Fibroblast of skin of right quadriceps (primary cell): ENCODE data around the gene LEPR.

ENCODE experiments used
- DNase-seq: peaks from one replicate; pipeline ENCODE4 v3.0.0-alpha.2; 2013

The LEPR gene

GRCh38 chr1:65409816-65410326, 10.6 kb upstream of the LEPR start:
- DNase-seq: no peak

GRCh38 chr1:65412256-65412983, 8.0 kb upstream of the LEPR start:
- DNase-seq: no peak

- peak; percentile 88 for DNase-seq
Measured at GRCh38 chr1:65412984-65413375, 7.5 kb upstream of the LEPR start.

GRCh38 chr1:65414538-65414937, 5.9 kb upstream of the LEPR start:
- DNase-seq: no peak

- DNase-seq: no peak
Measured at GRCh38 chr1:65416767-65417166, 3.7 kb upstream of the LEPR start.

- no peak for DNase-seq
Measured at GRCh38 chr1:65417729-65418128, 2.7 kb upstream of the LEPR start.

- DNase-seq: no peak
Measured at GRCh38 chr1:65418522-65419185, 1.8 kb upstream of the LEPR start.

GRCh38 chr1:65419681-65420589, 533 bp upstream of the LEPR start:
- DNase-seq: peak; percentile 98

- DNase-seq: no peak
Measured at GRCh38 chr1:65421351-65422025, 1.0 kb downstream of the LEPR start.

- no peak for DNase-seq
Measured at GRCh38 chr1:65422241-65423203, 2.1 kb downstream of the LEPR start.

- peak; percentile 85 for DNase-seq
Measured at GRCh38 chr1:65423884-65424572, 3.6 kb downstream of the LEPR start.

GRCh38 chr1:65424573-65424889, 4.1 kb downstream of the LEPR start:
- no peak for DNase-seq

- no peak for DNase-seq
Measured at GRCh38 chr1:65425006-65425405, 4.5 kb downstream of the LEPR start.

GRCh38 chr1:65425697-65426096, 5.2 kb downstream of the LEPR start:
- peak; percentile 83 for DNase-seq

- DNase-seq: no peak
Measured at GRCh38 chr1:65429078-65429477, 8.6 kb downstream of the LEPR start.

GRCh38 chr1:65429806-65430205, 9.3 kb downstream of the LEPR start:
- peak; percentile 73 for DNase-seq

- peak; percentile 47 for DNase-seq
Measured at GRCh38 chr1:65431111-65431705, 10.7 kb downstream of the LEPR start.

- DNase-seq: no peak
Measured at GRCh38 chr1:65432918-65433317, 12.4 kb downstream of the LEPR start.

- DNase-seq: no peak
Measured at GRCh38 chr1:65434255-65434654, 13.8 kb downstream of the LEPR start.

GRCh38 chr1:65434760-65435159, 14.3 kb downstream of the LEPR start:
- no peak for DNase-seq

- DNase-seq: peak; percentile 79
Measured at GRCh38 chr1:65435987-65436386, 15.5 kb downstream of the LEPR start.
